Amniotic stem cell (primary cell): ENCODE data around the gene TMEM167B.

Experiments used
- DNase-seq: peaks from one replicate; lab custom pipeline; 2025; lab: John Stamatoyannopoulos, UW

The TMEM167B gene

DNA sequence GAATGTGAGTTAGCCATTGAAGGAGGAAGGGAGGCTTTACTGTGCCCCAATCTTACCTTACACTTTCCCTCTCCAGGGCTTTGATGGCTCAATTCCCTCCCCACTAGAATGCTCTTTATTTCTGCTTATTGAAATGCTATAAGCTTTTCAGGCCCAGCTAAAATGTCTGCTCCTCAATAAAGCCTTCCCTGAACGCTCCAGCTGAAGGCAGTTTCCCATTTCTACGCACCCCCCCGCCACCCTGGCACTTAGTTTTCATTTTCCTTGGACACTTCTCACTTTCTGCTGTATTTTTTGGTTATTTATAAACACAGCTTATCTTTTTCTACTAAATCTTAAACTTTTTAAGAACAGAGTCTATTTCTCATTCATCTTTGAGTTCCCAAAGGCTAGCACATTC, 7.1 kb upstream of the TMEM167B start:
- DNase-seq = no peak

DNA sequence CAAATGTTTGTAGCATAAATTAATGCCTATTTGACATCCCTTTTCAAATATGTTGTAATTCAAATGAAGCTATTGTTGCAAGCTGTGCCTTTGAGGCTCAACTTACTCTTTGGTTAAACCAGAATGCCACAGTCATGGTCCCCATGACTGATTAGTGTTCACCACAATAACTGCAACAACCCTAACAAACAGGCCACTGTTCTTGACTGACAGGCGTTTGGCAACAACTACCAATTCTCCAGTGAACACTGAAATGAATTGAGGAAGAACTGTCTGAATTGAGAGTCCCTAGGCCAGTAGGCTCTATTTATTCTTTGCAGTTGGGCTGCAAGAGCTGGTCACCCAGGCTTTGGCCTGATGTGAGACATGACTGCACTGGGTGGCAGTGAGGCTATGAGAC, 6.6 kb upstream of the TMEM167B start:
- DNase-seq = no peak

GRCh38 chr1:109084563-109085517, 5.7 kb upstream of the TMEM167B start:
- no peak for DNase-seq

- no peak for DNase-seq
Observed at GRCh38 chr1:109089242-109090015, 1.1 kb upstream of the TMEM167B start.

GRCh38 chr1:109091078-109091838, 694 bp downstream of the TMEM167B start:
- DNase-seq = no peak

DNA sequence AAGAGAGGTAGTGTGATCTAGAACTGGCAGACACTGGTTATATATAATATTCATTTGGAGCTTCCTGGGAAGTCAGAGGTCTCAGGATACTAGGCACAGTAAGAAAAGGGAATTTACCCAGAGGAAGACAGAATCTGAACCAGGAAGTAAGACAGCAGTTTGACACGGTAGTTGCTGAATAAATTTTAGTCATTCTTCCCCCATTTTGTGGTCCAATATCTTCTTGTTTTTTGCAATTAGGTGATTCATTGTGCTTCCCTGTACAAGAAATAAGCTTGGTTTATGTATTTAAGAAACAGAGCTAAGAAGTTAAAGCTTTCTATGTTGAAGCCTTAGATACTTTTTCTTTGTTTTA, 1.3 kb downstream of the TMEM167B start:
- no peak for DNase-seq

DNA sequence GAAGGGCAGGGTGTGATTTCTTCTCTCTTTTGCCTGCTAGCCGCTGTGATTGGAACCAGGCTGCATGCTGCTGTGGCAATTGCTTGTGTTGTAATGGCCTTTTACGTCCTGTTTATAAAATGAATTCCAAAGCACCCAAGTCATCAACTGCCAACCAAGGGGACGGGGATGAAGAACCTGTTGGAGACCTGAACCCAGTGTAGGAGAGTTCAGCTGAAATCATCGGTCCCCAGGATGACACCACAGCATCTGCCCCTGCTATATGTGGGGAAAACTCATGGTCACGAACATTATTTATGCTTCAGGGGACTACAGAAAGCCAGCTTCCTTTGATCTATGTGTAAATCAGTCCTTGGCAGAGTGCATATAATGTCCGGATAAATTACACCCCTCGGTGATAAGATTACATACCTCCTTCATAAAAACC, 3.8 kb downstream of the TMEM167B start:
- no peak for DNase-seq

DNA sequence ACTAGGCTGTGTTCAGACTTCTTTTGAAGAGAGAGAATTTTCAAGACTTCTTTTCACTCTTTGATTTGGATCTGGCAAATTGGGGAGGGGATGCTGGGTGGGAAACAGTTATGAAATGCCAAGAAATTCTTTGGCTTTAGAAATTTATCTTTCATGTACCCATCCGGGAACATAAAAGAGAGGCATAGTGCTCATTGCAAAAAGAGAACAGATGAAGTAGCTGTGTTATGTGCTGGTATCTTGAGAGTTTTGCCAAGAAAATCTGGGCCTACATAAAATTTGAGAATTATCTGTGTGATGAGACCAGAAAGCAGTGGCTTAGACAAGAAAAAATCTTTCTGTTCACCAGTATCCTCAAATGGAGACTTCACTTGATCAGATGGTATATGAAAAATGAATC, 4.3 kb downstream of the TMEM167B start:
- no peak for DNase-seq

DNA sequence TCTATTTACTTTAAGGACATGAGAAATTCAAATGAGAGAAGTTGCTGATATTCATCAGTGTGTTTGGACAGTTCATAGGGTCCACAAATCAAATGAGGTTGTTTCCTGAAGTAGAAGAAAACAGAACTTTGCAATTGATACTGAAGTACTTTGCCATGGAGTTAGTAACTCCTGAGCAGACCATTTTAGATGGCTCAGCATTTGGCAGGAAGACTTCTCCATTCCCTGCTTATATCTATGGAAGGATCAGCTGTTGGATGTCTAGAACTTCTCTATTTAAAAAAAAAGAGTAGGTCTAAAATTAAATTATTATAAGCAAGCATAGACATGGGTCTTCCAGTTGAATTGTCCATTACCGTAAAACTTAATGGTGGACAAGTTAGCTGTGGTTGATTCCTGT, 5.1 kb downstream of the TMEM167B start:
- no peak for DNase-seq

DNA sequence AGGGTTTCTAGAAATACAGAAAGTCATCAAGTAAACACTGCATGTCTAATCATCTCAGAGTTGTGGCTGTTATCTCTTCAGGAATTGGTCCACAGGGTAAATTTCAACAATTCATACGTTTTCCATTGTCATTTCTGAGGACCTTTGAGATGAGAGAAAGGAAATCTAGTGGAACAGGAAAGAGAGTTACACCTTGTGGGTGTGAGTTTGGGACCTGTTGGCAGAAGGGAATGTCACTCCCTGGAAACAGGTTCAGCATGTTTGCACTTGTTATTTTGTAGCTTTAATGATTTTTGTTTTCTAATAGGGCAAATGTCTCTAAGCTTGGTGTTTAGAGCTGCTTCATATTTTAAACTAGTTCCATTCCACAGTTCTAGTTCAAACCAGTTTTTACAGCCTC, 5.6 kb downstream of the TMEM167B start:
- no peak for DNase-seq

GRCh38 chr1:109099938-109100773, 9.6 kb downstream of the TMEM167B start:
- DNase-seq = peak; percentile 95

DNA sequence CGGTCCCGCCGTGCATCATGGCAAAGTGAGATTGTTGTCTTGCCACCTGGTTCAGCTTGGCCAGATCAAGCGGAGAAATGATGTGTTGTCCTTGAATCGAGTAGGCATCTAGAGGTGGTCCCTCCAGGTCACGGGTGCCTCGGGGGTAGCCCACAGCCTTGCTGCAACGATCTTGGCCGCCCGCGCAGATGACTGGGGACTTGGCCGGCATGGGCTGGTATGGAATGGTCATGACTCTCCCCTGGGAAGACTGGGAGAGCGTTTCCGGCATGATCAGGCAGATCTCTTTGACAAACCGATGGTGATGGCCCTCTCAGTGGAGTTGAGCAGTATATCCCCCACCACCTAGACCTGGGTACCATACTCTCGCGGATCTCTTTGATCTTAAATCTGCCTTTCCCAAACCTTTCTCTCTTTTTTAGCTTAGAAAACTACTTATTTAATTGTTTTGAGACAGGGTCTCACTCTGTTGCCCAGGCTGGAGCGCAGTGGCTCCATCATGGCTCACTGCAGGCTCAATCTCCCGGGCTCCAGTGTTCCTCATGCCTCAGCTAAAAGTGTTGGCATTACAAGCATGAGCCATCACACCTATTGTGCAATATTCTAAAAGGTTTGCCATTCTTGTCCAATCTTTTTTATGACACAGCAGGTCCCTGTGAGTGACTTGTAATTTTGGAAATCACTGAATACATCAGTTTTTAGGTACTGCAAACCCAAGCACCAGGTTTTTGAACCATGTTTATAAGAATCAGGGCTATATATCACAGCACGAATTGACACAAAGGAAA, 14.0 kb downstream of the TMEM167B start:
- no peak for DNase-seq

GRCh38 chr1:109105881-109106280, 15.3 kb downstream of the TMEM167B start:
- DNase-seq = no peak

- DNase-seq = no peak
Observed at GRCh38 chr1:109107785-109108184, 17.2 kb downstream of the TMEM167B start.

DNA sequence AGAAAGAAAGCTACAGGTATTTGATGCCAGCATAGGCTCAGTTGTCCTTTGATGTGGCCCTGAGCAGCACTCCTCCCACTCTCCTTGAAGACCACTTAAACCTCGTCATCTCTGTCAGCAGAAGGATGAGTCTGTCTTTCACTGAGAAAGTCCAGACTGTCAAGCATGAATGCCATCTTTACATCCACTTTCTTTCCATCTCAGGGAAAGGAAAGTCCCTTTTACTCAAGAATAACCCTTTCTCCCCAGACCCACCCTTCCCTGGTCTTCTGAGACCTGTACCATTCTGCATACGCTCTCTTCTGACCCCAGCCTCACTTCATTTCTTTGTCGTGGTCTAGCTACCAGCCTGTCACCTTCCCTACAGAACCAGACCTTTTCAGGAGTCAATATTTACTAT, 19.3 kb downstream of the TMEM167B start:
- DNase-seq = no peak

- no peak for DNase-seq
Observed at GRCh38 chr1:109111386-109112055, 21.0 kb downstream of the TMEM167B start.

GRCh38 chr1:109112056-109112651, 21.6 kb downstream of the TMEM167B start:
- no peak for DNase-seq

DNA sequence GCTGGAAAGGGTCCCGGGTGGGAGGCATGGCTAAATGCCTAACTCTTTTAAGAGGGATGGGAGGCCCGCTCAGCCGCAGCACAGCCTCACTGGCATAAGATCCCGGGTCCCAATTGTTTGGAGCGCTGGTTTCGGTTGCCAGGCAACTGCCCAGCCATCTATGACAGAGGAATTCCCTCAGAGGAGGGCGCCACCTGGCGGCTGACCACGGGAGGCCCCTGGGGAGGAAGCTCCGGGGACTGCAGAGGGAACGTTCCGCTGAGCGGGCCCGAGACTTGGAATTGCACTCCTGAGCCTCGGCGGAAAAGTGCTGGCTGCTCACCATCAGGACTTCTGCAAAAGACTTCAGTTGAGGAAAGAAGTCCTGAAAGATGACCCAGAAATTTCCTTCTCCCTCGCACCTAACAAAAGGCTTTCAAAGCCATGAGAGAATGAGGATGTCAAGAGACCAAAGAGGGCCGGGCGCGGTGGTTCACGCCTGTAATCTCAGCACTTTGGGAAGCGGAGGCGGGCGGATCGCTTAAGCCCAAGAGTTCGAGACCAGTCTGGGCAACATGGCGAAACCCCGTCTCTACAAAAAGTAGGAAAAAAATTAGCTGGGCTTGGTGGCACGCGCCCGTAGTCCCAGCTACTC, 22.2 kb downstream of the TMEM167B start:
- peak; percentile 70 for DNase-seq
